NCI-H2227 (cell line): ENCODE measurements around the gene HAUS3.

Experiments used
- DNase-seq: peaks from one replicate; lab custom pipeline; 2025; ENCODE audit not compliant: unreplicated experiment; lab: John Stamatoyannopoulos, UW

Gene HAUS3

DNA sequence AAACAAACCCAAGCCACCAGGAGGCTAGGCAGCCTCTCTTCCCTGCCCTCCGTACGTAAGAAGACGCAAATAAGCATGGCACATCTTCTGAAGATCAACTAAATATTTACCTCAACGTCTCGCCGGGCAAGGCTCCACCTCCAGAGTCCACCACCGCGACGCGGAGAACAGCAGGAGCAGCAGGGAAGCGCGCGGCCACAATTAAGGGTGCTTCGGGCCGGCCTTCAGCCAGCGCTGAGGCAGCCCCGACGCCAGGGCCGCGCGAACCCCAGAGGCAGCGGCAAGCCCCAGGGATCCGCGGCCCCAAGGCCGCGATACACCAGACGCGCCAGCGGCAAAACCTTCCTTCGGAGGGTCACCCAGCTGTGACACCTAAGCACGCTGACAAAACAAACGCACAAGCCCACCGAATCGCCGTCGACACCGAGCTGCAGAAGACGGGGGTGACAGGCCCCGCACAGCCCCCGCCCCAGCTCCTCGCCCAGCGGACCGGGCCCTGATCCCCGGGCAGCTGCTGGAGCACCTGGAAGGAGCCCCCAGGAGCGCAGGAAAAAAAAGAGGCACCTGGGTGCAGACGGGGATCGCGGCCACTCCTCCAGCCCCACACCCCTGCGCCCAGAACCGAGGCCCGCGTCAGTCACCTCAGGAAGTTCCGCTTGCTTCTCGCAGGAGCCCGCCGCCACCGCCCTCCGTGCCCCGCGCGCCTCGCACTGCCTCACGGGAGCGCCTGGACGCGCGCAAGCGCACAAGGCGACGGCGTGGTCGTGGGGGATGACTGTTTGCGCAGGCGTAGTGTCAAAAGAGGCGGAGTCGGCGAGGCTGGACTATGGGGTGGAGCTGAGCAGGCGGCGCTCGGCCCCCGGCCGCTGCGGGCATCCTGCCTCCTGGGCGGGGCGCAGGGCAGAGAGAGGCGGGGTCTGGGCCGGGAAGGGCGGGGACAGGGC is at the start of gene HAUS3, which contains the start of gene POLN:
TSS of gene HAUS3 (minus strand) at position 712 of the 944 bp plus-strand sequence. CDS start 1,175 bp downstream, outside the sequence.
TSS of gene POLN (minus strand) at position 712 of the 944 bp plus-strand sequence. CDS start 12,890 bp downstream, outside the sequence.
- DNase-seq = peak; percentile 97

- DNase-seq = no peak
These were observed 49.2 kb upstream of the HAUS3 start for GRCh38 chr4:2290974-2291704.

DNA sequence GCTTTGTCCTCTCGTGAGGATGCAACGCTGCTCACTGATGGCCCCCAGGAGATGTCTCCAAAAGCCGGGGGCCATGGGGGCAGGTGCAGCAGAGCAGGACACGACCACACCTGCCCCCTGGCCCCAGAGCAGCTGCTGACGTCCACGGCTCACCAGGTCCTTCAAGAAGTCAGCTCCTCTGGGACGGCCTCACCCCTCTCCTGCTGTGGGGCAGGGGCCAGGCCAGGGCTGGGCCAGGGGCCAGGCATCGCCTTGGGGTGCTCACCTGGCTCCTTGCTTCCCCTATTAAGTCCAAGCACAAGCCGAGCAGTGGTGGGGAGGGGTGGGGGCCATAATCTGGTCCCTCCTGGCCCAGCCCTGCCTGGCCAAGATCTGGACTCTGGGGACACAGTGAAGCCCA is 48.6 kb upstream of the HAUS3 start:
- DNase-seq = no peak

GRCh38 chr4:2289955-2290333 is 48.0 kb upstream of the HAUS3 start:
- DNase-seq = no peak

DNA sequence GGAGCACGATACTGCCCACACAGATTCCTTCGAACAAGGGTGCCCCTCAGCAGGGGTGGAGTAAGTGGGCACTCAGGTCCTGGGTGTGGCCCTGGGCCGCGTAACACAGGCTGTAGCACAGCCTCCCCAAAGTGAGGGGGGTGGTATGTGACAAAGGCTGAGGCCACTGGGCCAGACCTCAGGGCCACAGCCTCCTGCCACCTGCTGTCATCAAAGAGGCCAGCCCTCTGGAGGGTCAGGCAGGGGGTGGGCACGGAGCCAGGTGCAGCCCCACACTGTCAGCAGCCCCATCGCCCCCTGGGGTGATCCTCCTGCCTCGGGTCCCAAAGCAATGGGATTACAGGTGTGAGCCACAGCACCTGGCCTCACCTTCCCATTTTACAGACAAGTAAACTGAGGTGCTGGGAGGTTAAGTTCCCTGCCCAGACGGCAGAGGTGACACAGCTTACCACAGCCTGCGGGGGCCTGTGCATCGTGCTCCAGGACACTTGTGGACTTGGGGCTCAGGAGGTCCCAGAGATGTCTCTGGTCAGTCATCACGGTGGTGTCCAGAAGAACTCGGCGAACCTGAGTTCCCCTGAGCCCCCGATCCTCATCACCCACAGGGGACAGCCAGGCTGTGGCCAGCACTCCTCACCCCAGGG is 47.5 kb upstream of the HAUS3 start:
- DNase-seq = no peak

DNA sequence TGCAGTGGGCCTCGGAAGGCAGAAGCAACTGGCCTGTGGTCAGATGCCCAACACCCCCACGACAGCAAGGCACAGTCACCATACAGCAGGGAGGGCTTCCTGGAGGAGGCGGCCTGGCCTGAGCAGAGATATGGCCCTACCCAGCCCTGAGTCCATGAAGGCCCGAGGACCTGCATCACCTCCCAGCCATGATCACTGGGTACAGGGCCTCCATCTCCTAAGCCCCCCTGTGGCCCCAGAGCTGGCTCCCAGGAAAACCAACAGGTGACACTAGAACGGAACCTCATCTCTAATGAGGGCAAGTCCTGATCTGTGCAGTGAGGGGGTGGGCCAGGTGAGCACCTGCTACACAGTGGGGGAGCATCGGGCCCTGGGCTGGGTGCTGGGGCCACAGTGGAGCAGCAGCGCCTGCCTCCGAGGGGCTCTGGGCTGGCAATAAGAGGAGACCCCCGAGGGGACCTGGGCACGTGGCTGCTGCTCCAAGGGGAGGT is 46.2 kb upstream of the HAUS3 start:
- no peak for DNase-seq

GRCh38 chr4:2287594-2287915 is 45.6 kb upstream of the HAUS3 start:
- DNase-seq = no peak

DNA sequence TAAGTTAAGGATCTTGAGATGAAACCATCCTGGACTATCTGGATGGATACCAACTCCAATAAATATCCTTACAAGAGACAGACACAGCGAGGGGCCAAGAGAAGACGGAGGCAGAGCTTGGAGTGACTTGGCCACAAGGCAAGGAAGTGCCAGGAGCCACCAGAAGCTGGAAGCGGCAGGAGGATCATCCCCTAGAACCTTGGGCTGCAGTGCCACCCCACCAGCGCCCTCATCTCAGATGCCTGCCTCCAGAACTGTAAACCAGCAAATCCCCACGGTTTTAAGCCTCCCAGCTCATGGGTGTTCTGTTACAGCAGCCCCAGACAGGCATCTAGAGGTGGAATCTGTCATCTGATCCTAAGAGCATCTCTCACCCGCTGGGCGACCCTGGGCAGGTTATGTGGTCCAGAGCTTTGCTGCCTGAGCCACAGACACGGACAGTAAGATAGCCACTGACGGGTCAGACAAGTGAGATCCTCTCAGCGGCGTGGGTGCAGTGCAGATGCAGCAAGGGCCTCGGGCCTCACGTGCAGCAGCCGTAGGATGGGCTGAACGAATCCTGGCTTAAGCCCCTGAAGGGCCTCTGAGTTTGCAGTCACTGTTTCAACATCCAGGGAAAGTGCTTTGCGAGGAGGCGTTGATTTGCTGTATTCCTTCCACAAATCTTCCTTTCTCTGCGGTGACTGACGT is 45.1 kb upstream of the HAUS3 start:
- DNase-seq = no peak

- no peak for DNase-seq
These were observed 43.9 kb upstream of the HAUS3 start for GRCh38 chr4:2285613-2286381.

- no peak for DNase-seq
These were observed 43.2 kb upstream of the HAUS3 start for GRCh38 chr4:2284934-2285612.

GRCh38 chr4:2284161-2284933 is 42.4 kb upstream of the HAUS3 start:
- DNase-seq = no peak

GRCh38 chr4:2283199-2283711 is 41.3 kb upstream of the HAUS3 start:
- no peak for DNase-seq

DNA sequence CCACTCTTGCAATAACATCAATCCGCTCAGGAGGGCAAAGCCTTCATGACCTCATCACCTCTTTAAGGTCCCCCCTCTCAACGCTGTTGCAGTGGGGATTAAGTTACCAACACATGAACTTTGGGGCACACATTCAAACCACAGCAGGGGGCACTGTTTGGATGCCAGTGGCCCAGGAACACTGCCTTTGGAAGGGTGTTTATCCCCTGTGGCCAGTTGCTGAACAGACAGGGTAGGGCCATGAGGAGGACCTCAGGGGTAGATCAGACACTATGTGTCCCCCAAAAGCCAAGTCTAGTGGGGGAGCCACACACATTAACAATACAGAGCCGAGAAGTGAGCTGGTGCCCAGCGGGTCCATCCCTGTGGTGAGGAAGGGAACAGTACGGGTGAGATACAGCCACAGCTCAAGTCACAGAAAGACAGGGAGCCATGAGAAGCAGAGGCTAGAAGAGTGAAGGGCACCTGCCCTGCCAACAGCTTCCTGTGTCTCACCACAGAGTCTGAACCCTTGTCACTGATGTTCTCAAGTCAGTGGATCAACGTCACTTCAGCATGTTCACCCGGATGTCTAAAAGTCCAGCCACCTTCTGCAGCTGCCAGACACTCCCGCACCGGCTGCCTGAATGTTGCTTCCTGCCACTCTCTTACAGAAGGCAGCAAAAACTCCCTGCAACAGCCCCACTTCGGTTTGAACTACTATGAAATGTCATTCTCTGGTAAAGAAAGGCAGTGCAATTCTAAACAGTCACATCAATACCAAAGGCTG is 39.8 kb upstream of the HAUS3 start:
- DNase-seq = no peak

GRCh38 chr4:2280531-2281300 is 38.8 kb upstream of the HAUS3 start:
- no peak for DNase-seq

DNA sequence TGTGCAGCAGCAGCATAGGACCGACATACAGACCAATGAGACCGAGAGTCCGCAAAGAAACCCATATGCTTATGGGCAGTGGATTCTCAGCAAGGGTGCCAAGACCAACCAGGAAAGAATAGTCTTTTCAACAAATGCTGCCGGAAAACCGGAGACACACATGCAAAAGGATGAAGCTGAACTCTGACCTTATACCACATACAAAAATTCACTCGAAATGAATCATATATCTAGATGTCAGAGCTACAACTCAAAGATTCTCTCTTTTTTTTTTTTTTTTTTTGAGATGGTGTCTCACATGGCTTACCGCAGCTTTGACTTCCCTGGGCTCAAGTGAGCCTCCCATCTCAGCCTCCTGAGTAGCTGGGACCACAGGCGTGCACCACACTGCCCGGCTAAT is 36.0 kb upstream of the HAUS3 start:
- DNase-seq = no peak

DNA sequence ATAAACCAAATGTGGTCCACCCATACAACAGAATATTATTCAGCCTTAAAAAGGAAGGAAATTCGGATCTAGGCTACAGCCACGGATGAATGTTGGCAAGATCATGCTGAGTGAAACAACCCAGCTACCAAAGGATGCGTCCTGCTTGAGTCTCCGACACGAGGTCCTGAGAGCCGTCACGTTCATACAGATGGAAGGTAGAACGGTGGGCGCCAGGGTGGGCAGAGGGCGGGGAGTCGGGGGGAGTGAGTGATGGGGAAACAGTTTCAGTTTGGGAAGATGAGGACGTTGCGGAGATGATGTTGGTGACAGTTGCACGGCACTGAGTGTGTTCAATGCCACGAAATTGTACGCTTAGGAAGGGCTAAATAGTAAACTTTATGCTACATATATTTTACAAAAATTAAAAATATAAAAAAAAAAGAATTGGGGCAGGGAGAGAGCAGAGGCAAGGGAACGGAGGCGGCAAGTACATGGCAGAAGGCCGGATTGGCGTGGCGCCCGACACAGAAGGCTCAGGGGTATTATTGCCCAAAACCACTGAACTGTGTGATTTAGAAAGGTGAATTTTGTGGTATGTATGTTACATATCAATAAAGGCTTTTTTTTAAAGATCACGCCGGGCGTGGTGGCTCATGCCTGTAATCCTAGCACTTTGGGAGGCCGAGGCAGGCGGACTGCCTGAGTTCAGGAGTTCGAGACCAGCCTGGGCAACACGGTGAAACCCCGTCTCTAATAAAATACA is 34.8 kb upstream of the HAUS3 start:
- DNase-seq = no peak
